ENCODE measurements around the gene ARHGAP22.

The ARHGAP22 gene

GRCh38 chr10:48605786-48606529, 1.1 kb upstream of the ARHGAP22 start:
- no peak for DNase-seq

GRCh38 chr10:48604039-48604990, 558 bp downstream of the ARHGAP22 start:
- DNase-seq, result no peak

GRCh38 chr10:48603421-48604038, 1.3 kb downstream of the ARHGAP22 start:
- DNase-seq, result no peak

- no peak for DNase-seq
These were observed 2.3 kb downstream of the ARHGAP22 start for GRCh38 chr10:48602401-48603135.

- DNase-seq, result no peak
These were observed 3.1 kb downstream of the ARHGAP22 start for GRCh38 chr10:48601789-48602188.

- DNase-seq, result no peak
These were observed 4.0 kb downstream of the ARHGAP22 start for GRCh38 chr10:48600645-48601505.

GRCh38 chr10:48599830-48600134, 5.1 kb downstream of the ARHGAP22 start:
- no peak for DNase-seq

- DNase-seq, result no peak
These were observed 5.7 kb downstream of the ARHGAP22 start for GRCh38 chr10:48598936-48599829.

GRCh38 chr10:48598243-48598935, 6.5 kb downstream of the ARHGAP22 start:
- DNase-seq, result peak; percentile 30

- DNase-seq, result no peak
These were observed 9.3 kb downstream of the ARHGAP22 start for GRCh38 chr10:48595539-48595932.

- DNase-seq, result peak; percentile 64
These were observed 9.9 kb downstream of the ARHGAP22 start for GRCh38 chr10:48594803-48595538.

GRCh38 chr10:48594371-48594770, 10.5 kb downstream of the ARHGAP22 start:
- DNase-seq, result no peak

- no peak for DNase-seq
These were observed 12.5 kb downstream of the ARHGAP22 start for GRCh38 chr10:48592346-48592745.

GRCh38 chr10:48590945-48591344, 13.9 kb downstream of the ARHGAP22 start:
- no peak for DNase-seq

- no peak for DNase-seq
These were observed 15.6 kb downstream of the ARHGAP22 start for GRCh38 chr10:48589266-48589665.

GRCh38 chr10:48587819-48588218, 17.1 kb downstream of the ARHGAP22 start:
- DNase-seq, result no peak

GRCh38 chr10:48587101-48587500, 17.8 kb downstream of the ARHGAP22 start:
- no peak for DNase-seq

- DNase-seq, result no peak
These were observed 21.9 kb downstream of the ARHGAP22 start for GRCh38 chr10:48582970-48583369.

GRCh38 chr10:48580236-48580635, 24.6 kb downstream of the ARHGAP22 start:
- no peak for DNase-seq
